ENCODE results near the gene SHE. TPM values are rescaled to one million over a fixed set of nuclear protein-coding genes. Genes with fewer than 3 reads are reported as not detected.

SHE gene
- total and polyA plus RNA-seq, 2 experiments from 2014 or later = 0.23 to 0.69 TPM

- TF ChIP-seq ZNF462 (CRISPR knock-in tag; IDR thresholded peaks at IDR 0.05) (no peak), CREB1 (CRISPR knock-in tag; IDR thresholded peaks at IDR 0.05; ENCODE audit: low read depth) (no peak), STAT1 (IDR thresholded peaks at IDR 0.05; ENCODE audit: unreplicated experiment) (no peak), CTCF (conservative IDR thresholded peaks at IDR 0.05; ENCODE audit: low read depth in 2 of 2) (no peak), NANOG (IDR thresholded peaks at IDR 0.05; ENCODE audit: borderline replicate concordance) (no peak), JUNB (IDR thresholded peaks at IDR 0.05; ENCODE audit: unreplicated experiment) (no peak)
These were observed 57.2 kb downstream of the SHE start (continued) for GRCh38 chr1:154445040-154445472.

DNA sequence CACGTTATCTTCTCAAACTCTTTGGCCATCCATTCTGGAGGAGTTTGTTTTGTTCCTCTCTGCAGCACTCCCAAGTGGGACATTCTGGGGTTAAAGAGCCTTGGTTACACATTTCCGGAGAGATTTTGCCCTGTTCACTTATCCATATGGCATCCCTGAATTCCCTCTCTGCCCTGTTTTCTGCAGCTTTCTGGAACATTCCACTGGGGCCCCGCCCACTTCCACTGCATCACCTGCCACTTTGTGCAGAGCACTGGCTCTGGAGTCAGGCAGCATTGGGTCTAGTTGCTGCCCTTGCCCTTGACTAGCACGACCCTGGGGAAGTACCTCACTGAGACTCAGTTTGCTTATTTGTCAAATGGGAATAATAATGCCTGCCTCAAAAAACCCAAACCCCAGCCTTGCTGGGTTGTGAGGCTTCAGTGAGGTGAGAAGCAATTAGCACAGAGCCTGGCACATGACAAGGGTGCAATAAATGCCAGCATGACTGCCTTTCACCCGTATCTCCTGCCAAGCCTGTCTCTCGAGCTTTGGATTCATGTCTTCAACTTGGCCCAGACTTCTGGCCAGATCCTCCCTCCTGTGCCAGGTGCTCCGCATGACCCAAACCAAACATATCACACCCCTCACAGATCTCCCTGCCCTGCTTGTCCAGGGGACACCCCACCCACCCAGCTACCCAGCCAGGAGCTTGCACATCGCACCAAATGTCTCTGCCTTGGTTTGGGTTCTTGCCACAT lies 58.8 kb downstream of the SHE start:
- Mint-ChIP-seq H3K4me3 (no peak overlapping the region), H3K4me1 (peaks cover 5% of the 10 kb centered on the region), H3K36me3 (ENCODE audit: low read depth) (no peaks in the 10 kb centered on the region), H3K27ac (no peak overlapping the region), H3K9me3 (no peaks in the 10 kb centered on the region), H3K27me3 (ENCODE audit: insufficient read depth, low read depth, poor library complexity) (no peaks in the 10 kb centered on the region)
- H3K36me3 ChIP-seq (ENCODE audit: insufficient read depth) = no peaks in the 10 kb centered on the region
- no peak overlapping the region for H3K4me2 ChIP-seq
- H3F3A ChIP-seq (replicated peaks; ENCODE audit: low read depth) = no peaks in the 10 kb centered on the region
- H3K79me2 ChIP-seq (replicated peaks; ENCODE audit: insufficient read depth) = no peaks in the 10 kb centered on the region
- no peak overlapping the region for H2AFZ ChIP-seq
- no peaks in the 10 kb centered on the region for H3K9me2 ChIP-seq (ENCODE audit: insufficient read depth)
- TF ChIP-seq EZH2 (IDR thresholded peaks at IDR 0.05; ENCODE audit: low read depth, unreplicated experiment) (no peak), EZH2phosphoT487 (IDR thresholded peaks at IDR 0.05; ENCODE audit: unreplicated experiment) (no peak), ZNF114 (CRISPR knock-in tag; IDR thresholded peaks at IDR 0.05) (no peak), ETS1 (IDR thresholded peaks at IDR 0.05) (no peak), POLR2AphosphoS5 (IDR thresholded peaks at IDR 0.05; ENCODE audit: low read depth) (no peak), REST (IDR thresholded peaks at IDR 0.05; ENCODE audit: unreplicated experiment) (no peak)
- ATAC-seq = no peak
- H4K20me1 ChIP-seq (replicated peaks; ENCODE audit: insufficient read depth) = no peaks in the 10 kb centered on the region
- H3K27me3 ChIP-seq (ENCODE audit: insufficient read depth) = no peaks in the 10 kb centered on the region
- DNase-seq (ENCODE audit: low spot score) = no peak
- no peak overlapping the region for H3K4me3 ChIP-seq
- H3K27ac ChIP-seq (ENCODE audit: low read depth) = no peak overlapping the region
- H3K4me1 ChIP-seq (ENCODE audit: insufficient read depth) = no peaks in the 10 kb centered on the region
